ENCODE measurements around the gene GLOD5. TPM values are rescaled to one million over a fixed set of nuclear protein-coding genes. Genes with fewer than 3 reads are reported as not detected.

The GLOD5 gene
- total RNA-seq, 4 donors from 2014 or later, result not detected

GRCh38 chrX:48787505-48788443 is 26.2 kb downstream of the GLOD5 start:
- no peak for TF ChIP-seq POLR2A (IDR thresholded peaks at IDR 0.05)
- Histone ChIP-seq H3K36me3 (no peaks in the 10 kb centered on the region), H3K27me3 (peaks cover 0 to 10% (median 0%) of the 10 kb centered on the region in 4 donors), H3K4me3 (no peak overlapping the region), H3K27ac (no peak overlapping the region), H3K9me3 (no peaks in the 10 kb centered on the region), H3K4me1 (no peaks in the 10 kb centered on the region)
- intact Hi-C loops (cut with DNase I), result no loop called here
- DNase-seq, result no peak
- WGBS, 2 donors, result 57 to 59% methylated on average over 10 to 15 of the region's 17 CpGs

DNA sequence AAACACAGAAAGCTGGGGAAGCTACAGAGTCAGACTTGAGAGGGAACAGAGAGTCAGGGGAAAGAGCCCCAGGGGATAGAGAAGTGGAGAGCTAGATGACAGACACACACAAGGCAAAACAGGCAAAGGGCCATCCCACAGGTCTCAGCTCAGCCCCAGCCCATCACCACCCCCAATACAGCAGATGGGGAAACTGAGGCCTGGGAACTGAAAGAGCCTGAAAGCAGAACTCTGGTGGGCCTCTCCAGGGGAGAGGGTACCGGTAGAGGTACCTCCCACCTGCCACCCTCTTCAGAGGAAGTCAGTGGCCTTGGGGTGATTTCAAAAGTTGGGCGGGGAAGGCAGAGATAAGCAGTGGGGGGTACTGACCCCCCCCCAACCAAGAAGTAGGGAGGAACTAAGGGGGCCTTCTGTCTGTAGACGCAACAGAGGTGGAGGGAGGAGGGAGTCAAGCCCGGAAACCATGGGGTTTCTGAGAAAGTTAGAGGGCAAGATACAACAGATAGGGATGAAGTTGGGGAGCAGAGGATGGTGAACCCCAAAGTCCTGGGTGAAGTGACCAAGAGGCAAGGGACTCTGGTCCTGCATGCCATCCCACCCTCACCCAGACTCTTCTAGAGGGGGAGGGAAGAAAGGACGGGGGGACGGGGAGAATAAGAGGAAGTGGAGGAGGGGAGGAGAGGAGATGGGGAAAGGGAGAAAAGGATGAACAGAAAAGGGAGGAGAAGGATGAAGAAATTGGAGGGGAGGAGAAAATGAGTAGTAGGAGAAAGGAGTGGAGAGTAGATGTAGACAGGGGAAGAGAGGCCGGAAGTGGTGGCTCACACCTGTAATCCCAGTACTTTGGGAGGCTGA is 28.0 kb downstream of the GLOD5 start:
- peaks cover 0 to 10% (median 0%) of the 10 kb centered on the region in 4 donors for H3K27me3 ChIP-seq
- H3K4me3 ChIP-seq, result no peak overlapping the region
- no peaks in the 10 kb centered on the region for H3K9me3 ChIP-seq
- no peak for DNase-seq
- WGBS, 2 donors, result 69 to 84% methylated on average over 3 to 6 of the region's 7 CpGs
- TF ChIP-seq CTCF (IDR thresholded peaks at IDR 0.05), result no peak
- TF ChIP-seq POLR2A (IDR thresholded peaks at IDR 0.05), result no peak
- H3K36me3 ChIP-seq, result no peaks in the 10 kb centered on the region
- no peaks in the 10 kb centered on the region for H3K4me1 ChIP-seq
- no peak overlapping the region for H3K27ac ChIP-seq
- intact Hi-C loops (cut with DNase I), result no loop called here

GRCh38 chrX:48790477-48790876 is 28.9 kb downstream of the GLOD5 start:
- H3K27me3 ChIP-seq, result peaks cover 0 to 10% (median 0%) of the 10 kb centered on the region in 4 donors
- 45 to 53% methylated on average over 5 of the region's 5 CpGs for WGBS, 2 donors
- no peak for DNase-seq
- intact Hi-C loops (cut with DNase I), result no loop called here
- no peak overlapping the region for H3K27ac ChIP-seq
- H3K36me3 ChIP-seq, result no peaks in the 10 kb centered on the region
- H3K4me1 ChIP-seq, result no peaks in the 10 kb centered on the region
- no peaks in the 10 kb centered on the region for H3K9me3 ChIP-seq
- H3K4me3 ChIP-seq, result no peak overlapping the region
- TF ChIP-seq POLR2A (IDR thresholded peaks at IDR 0.05) (no peak), CTCF (IDR thresholded peaks at IDR 0.05) (no peak)

DNA sequence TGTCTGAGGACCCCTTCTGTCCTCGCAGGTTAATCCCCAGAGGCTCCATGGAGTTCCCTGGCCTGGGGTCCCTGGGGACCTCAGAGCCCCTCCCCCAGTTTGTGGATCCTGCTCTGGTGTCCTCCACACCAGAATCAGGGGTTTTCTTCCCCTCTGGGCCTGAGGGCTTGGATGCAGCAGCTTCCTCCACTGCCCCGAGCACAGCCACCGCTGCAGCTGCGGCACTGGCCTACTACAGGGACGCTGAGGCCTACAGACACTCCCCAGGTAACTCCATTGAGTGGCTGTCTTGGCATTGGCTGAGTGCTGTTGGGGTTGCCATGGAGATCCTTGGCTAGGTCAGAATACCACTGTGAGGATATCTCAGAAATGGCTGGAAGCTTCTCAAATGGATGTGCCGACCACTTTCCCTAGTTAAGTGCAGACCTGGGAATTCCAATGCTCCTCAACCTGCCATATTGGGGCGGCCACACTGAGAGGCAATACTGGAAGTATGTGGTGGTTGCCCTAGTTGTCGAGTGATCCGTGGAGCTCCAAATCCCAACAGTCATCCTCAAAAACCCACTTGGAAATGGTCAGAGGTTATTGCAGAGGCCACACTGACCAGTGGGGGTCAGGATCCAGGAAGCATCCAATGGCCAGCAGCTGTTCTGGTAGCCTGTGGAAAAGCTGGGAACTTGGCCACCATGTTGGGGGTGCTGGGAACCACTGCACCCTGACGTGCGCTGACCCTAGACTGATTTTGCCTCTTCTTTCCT is 29.7 kb downstream of the GLOD5 start:
- no peak for DNase-seq
- TF ChIP-seq CTCF (IDR thresholded peaks at IDR 0.05), result no peak
- no peak for TF ChIP-seq POLR2A (IDR thresholded peaks at IDR 0.05)
- Histone ChIP-seq H3K4me3 (no peak overlapping the region), H3K27ac (no peak overlapping the region), H3K27me3 (peaks cover 0 to 8% (median 0%) of the 10 kb centered on the region in 4 donors), H3K9me3 (no peaks in the 10 kb centered on the region), H3K4me1 (no peaks in the 10 kb centered on the region), H3K36me3 (no peaks in the 10 kb centered on the region)
- WGBS, 2 donors, result 78 to 79% methylated on average over 4 of the region's 11 CpGs
- intact Hi-C loops (cut with DNase I), result no loop called here

- no peaks in the 10 kb centered on the region for H3K9me3 ChIP-seq
- H3K4me1 ChIP-seq, result no peaks in the 10 kb centered on the region
- WGBS, 2 donors, result 84% methylated on average over 7 of the region's 7 CpGs; no CpG with 5 or more reads in 1 of the 2 donors
- H3K4me3 ChIP-seq, result no peak overlapping the region
- H3K27me3 ChIP-seq, result peaks cover 0 to 3% (median 0%) of the 10 kb centered on the region in 4 donors
- no peaks in the 10 kb centered on the region for H3K36me3 ChIP-seq
- TF ChIP-seq POLR2A (IDR thresholded peaks at IDR 0.05) (no peak), CTCF (IDR thresholded peaks at IDR 0.05) (no peak)
- no peak for DNase-seq
- no peak overlapping the region for H3K27ac ChIP-seq
- intact Hi-C loops (cut with DNase I), result no loop called here
These were observed 30.7 kb downstream of the GLOD5 start for GRCh38 chrX:48792219-48792618.

Measured in esophagus squamous epithelium (tissue), 5 donors.